GM19455 (cell line): Measurements from ENCODE around the gene OSBPL3.

Experiments used
- ATAC-seq: cut with Tn5 transposase; IDR thresholded peaks from one replicate; pipeline ENCODE4 v1.9.1; 2021; ENCODE audit not compliant: unreplicated experiment

Gene OSBPL3

GRCh38 chr7:24956021-24956420, 24.0 kb downstream of the OSBPL3 start:
- ATAC-seq = no peak

GRCh38 chr7:24955313-24955712, 24.7 kb downstream of the OSBPL3 start:
- ATAC-seq = no peak

- ATAC-seq = no peak
Measured at GRCh38 chr7:24952464-24952863, 27.5 kb downstream of the OSBPL3 start.

GRCh38 chr7:24951441-24951980, 28.5 kb downstream of the OSBPL3 start:
- no peak for ATAC-seq

GRCh38 chr7:24949884-24950283, 30.1 kb downstream of the OSBPL3 start:
- no peak for ATAC-seq

- no peak for ATAC-seq
Measured at GRCh38 chr7:24948739-24949138, 31.2 kb downstream of the OSBPL3 start.

- no peak for ATAC-seq
Measured at GRCh38 chr7:24946467-24946866, 33.5 kb downstream of the OSBPL3 start.

- ATAC-seq = no peak
Measured at GRCh38 chr7:24945899-24946298, 34.1 kb downstream of the OSBPL3 start.

GRCh38 chr7:24943096-24943948, 36.7 kb downstream of the OSBPL3 start:
- no peak for ATAC-seq

- no peak for ATAC-seq
Measured at GRCh38 chr7:24942226-24942625, 37.8 kb downstream of the OSBPL3 start.

GRCh38 chr7:24939416-24939815, 40.6 kb downstream of the OSBPL3 start:
- ATAC-seq = no peak

GRCh38 chr7:24936121-24936824, 43.7 kb downstream of the OSBPL3 start:
- peak; percentile 79 for ATAC-seq

- no peak for ATAC-seq
Measured at GRCh38 chr7:24933298-24933697, 46.7 kb downstream of the OSBPL3 start.

GRCh38 chr7:24932815-24933214, 47.2 kb downstream of the OSBPL3 start:
- no peak for ATAC-seq

- no peak for ATAC-seq
Measured at GRCh38 chr7:24932389-24932788, 47.6 kb downstream of the OSBPL3 start.

- no peak for ATAC-seq
Measured at GRCh38 chr7:24931844-24932243, 48.1 kb downstream of the OSBPL3 start.

GRCh38 chr7:24930856-24931255, 49.1 kb downstream of the OSBPL3 start:
- no peak for ATAC-seq

GRCh38 chr7:24926623-24927524, 53.1 kb downstream of the OSBPL3 start:
- ATAC-seq = no peak

- no peak for ATAC-seq
Measured at GRCh38 chr7:24924375-24924774, 55.6 kb downstream of the OSBPL3 start.

- no peak for ATAC-seq
Measured at GRCh38 chr7:24923172-24923865, 56.7 kb downstream of the OSBPL3 start.
